ENCODE results near the gene SKIDA1. TPM values are rescaled to one million over a fixed set of nuclear protein-coding genes. Genes with fewer than 3 reads are reported as not detected.

The SKIDA1 gene
- total RNA-seq, 1 experiment from 2014 or later, result 0.34 TPM

- ATAC-seq (no peak), DNase-seq (ENCODE audit: low read depth, low spot score) (no peak)
- POLR2A ChIA-PET, result no interaction called here
- TF ChIP-seq CEBPB (IDR thresholded peaks at IDR 0.05; ENCODE audit: low read depth), result no peak
- no peak for TF ChIP-seq ZBTB33 (IDR thresholded peaks at IDR 0.05; ENCODE audit: extremely low read depth, insufficient replicate concordance, low read length)
- no peak for TF ChIP-seq POLR2AphosphoS5 (IDR thresholded peaks at IDR 0.05; ENCODE audit: low read depth, low read length)
- TF ChIP-seq MAX (IDR thresholded peaks at IDR 0.05), result no peak
- no peak for TF ChIP-seq EZH2 (IDR thresholded peaks at IDR 0.05)
- no peak for TF ChIP-seq POLR2A (IDR thresholded peaks at IDR 0.05; ENCODE audit: borderline replicate concordance, extremely low read depth, insufficient read depth, insufficient read length)
- TF ChIP-seq SP1 (IDR thresholded peaks at IDR 0.05; ENCODE audit: low read depth), result no peak
- TF ChIP-seq FOSL1 (IDR thresholded peaks at IDR 0.05; ENCODE audit: low read depth), result no peak
- TF ChIP-seq YY1 (IDR thresholded peaks at IDR 0.05; ENCODE audit: extremely low read depth, insufficient replicate concordance, low read depth, low read length), result no peak
- no peak for TF ChIP-seq ELF1 (IDR thresholded peaks at IDR 0.05; ENCODE audit: borderline replicate concordance, low read depth)
- no peak for TF ChIP-seq TCF7L2 (IDR thresholded peaks at IDR 0.05; ENCODE audit: borderline replicate concordance, extremely low read depth, insufficient read depth, insufficient read length)
- TF ChIP-seq RAD21 (IDR thresholded peaks at IDR 0.05; ENCODE audit: low read depth), result no peak
- H3K36me3 ChIP-seq (ENCODE audit: control insufficient read depth in 1 of 2, insufficient read depth in 2 of 2, low read length in 2 of 2), result no peaks in the 10 kb centered on the region
- no peak overlapping the region for H2AFZ ChIP-seq (ENCODE audit: low read depth, low read length, poor library complexity, severe bottlenecking)
- no TSS peak for BruUV-seq (replicated peaks)
- H3K4me3 ChIP-seq (replicated peaks in 1 of 2; ENCODE audit: low read depth in 1 of 2, low read length in 2 of 2), result no peak overlapping the region
- CTCF ChIA-PET, result no interaction called here
- no peaks in the 10 kb centered on the region for H4K20me1 ChIP-seq (ENCODE audit: insufficient read depth)
- no peaks in the 10 kb centered on the region for H3K79me2 ChIP-seq (ENCODE audit: insufficient read depth, low read length)
- no peak overlapping the region for H3K9ac ChIP-seq (ENCODE audit: low read length)
- intact Hi-C loops (cut with micrococcal nuclease), result no loop called here
- no peaks in the 10 kb centered on the region for H3K27me3 ChIP-seq (ENCODE audit: insufficient read depth, low read length)
- H3K4me1 ChIP-seq (ENCODE audit: control insufficient read depth in 1 of 2, insufficient read depth in 2 of 2, low read length in 2 of 2), result no peaks in the 10 kb centered on the region
- H3K9me2 ChIP-seq (ENCODE audit: insufficient read depth), result no peaks in the 10 kb centered on the region
- no peak overlapping the region for H3K27ac ChIP-seq (ENCODE audit: low read depth, low read length)
- no peaks in the 10 kb centered on the region for H3K9me3 ChIP-seq (ENCODE audit: control insufficient read depth in 1 of 2, insufficient read depth in 1 of 2, low read depth in 1 of 2, low read length in 2 of 2)
- RAD21 ChIA-PET (ENCODE audit: low non-redundant PET in 1 of 2, low total read pairs in 2 of 2, uncharacterized antibody in 2 of 2, unreplicated experiment in 2 of 2), result interaction anchor here in 1 of 2 experiments (0.6 kb wide), 1 partner anchor 18 kb away, joined by 3 read pairs; no protein-coding TSS in a partner anchor
- H3K4me2 ChIP-seq (ENCODE audit: low read length), result no peak overlapping the region
Measured at GRCh38 chr10:21506351-21506750, 19.1 kb downstream of the SKIDA1 start.
